LNCaP clone FGC (cell line): ENCODE data around the gene MARCHF10.

Experiments
- DNase-seq: peaks from one replicate; pipeline ENCODE4 v3.0.0-alpha.2; 2011; ENCODE audit warnings: low read depth
- H3K4me3 ChIP-seq: 2 replicates; pipeline ENCODE4 v1.5.1; 2011; ENCODE audit warnings: mild to moderate bottlenecking, low read depth, low read length, control low read depth
- TF ChIP-seq, protein P1 (sequence below): IDR thresholded peaks from 2 replicates; pipeline ENCODE4 v1.5.1; 2012; ENCODE audit warnings: mild to moderate bottlenecking; ENCODE audit not compliant: control insufficient read depth, insufficient read depth; ENCODE audit errors: extremely low read depth

Gene MARCHF10

DNA sequence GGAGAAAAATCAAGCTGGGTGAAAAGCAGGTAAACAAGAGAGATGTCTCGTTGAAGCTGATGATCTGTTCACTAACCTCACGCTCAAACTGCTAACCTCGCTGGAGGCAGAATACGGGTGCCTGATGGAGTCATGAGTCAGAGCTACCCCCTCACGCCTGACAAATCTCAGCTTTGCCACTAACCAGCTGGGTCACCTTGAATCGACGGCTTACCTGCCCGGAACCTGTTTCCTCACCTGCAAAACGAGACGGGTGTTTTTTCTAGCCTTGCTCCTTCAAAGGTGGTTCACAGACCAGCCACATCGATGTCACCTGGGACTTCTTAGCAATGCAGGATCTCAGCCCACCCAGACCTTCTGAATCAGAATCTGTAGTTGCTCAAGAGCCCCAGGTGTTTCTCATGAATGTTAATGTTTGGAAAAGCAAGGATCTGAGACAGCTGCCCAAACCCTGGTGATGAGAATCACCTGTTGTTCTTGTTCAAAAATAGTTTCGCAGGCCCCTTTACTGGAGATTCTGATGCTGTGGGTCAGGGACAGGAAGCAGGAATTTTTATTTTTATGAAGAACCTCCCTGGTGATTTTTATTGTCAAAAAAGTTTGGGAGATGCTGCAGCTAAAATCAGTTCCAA is 56.9 kb downstream of the MARCHF10 start:
- TF ChIP-seq, protein P1, sequence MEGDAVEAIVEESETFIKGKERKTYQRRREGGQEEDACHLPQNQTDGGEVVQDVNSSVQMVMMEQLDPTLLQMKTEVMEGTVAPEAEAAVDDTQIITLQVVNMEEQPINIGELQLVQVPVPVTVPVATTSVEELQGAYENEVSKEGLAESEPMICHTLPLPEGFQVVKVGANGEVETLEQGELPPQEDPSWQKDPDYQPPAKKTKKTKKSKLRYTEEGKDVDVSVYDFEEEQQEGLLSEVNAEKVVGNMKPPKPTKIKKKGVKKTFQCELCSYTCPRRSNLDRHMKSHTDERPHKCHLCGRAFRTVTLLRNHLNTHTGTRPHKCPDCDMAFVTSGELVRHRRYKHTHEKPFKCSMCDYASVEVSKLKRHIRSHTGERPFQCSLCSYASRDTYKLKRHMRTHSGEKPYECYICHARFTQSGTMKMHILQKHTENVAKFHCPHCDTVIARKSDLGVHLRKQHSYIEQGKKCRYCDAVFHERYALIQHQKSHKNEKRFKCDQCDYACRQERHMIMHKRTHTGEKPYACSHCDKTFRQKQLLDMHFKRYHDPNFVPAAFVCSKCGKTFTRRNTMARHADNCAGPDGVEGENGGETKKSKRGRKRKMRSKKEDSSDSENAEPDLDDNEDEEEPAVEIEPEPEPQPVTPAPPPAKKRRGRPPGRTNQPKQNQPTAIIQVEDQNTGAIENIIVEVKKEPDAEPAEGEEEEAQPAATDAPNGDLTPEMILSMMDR = no peak
- H3K4me3 ChIP-seq = no peak overlapping the region
- no peak for DNase-seq

DNA sequence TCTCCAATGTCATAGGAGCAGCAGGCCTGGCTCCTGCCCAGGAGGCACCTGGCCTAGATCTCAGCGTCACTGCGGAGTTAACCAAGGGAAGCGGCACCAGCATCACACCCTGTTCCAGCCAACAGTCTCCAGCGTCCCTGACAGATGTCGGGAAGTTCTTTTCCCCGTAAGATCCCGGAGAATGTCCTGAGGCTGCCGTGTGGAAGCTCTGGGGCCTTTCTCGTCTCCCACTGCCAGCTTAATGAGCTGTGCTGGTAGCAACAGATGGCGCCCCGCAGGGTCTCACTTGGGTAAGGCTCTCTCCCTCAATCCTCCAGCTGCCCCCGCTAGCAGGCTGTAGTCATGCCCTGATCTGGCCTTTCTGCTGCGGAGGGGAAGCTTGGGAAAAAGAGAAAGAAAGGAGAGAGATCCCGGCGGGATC is 57.5 kb downstream of the MARCHF10 start:
- TF ChIP-seq, protein P1 = no peak
- no peak for DNase-seq

GRCh38 chr17:62749926-62750325 is 58.2 kb downstream of the MARCHF10 start:
- H3K4me3 ChIP-seq = no peak overlapping the region
- TF ChIP-seq, protein P1 = no peak
- no peak for DNase-seq

More for the DNA sequence above, 57.5 kb downstream of the MARCHF10 start:
- no peak overlapping the region for H3K4me3 ChIP-seq

GRCh38 chr17:62746941-62747340 is 61.2 kb downstream of the MARCHF10 start:
- H3K4me3 ChIP-seq = no peak overlapping the region
- no peak for DNase-seq
- TF ChIP-seq, protein P1 = no peak

DNA sequence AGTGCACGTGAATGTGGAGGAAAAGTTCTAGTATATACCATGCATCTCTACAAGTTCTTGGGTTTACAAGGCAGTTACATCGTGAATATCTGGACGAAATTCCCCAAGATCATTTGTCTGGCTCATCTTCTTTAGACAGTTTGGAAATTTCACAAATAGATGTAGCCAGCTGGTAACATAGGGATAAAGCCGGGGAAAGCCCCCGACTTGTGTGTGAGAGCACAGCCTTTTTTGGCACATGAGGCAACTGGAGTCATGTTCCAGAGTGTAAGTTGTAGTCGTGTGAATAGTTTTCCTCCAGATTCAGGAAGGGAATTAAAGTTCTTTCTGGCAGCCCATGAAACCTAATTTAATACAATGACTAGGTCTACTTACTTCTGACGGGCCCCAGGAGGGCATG is 62.3 kb downstream of the MARCHF10 start:
- no peak for DNase-seq
- TF ChIP-seq, protein P1 = no peak
- H3K4me3 ChIP-seq = no peak overlapping the region

- H3K4me3 ChIP-seq = no peak overlapping the region
- TF ChIP-seq, protein P1 = no peak
- no peak for DNase-seq
Measured at GRCh38 chr17:62744259-62744658, 63.9 kb downstream of the MARCHF10 start.

DNA sequence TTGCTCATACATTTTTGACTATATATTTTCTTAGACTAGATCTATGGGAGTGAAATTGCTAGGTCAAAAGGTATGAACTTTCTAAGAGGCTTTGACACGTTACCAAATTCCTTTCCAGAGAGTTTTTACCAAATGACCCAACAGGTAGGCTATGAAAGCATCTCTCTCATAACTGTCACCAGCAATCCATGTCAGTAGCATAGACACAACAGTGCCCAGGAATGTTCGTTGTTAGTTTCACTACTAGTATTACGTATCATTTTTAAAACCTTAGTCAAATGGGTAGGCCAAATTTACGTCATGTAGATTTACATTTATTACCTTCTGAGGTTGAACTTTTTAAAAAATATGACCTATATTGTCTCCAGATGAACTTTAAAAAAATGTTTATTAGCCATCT is 66.8 kb downstream of the MARCHF10 start:
- H3K4me3 ChIP-seq = no peak overlapping the region
- no peak for DNase-seq
- TF ChIP-seq, protein P1 = no peak
